Stimulated activated naive CD8-positive, alpha-beta T cell treated with anti-CD3 and anti-CD28 coated beads, Interleukin-15, Interleukin-2, amounts not matched to agents 100 ng/mL and 50 ng/mL, for 24 hours (primary cell): ENCODE data around the gene SNED1.

ENCODE experiments used
- H3K27ac Mint-ChIP-seq: one replicate; pipeline ENCODE4 v1.8.0; 2021; ENCODE audit warnings: mild to moderate bottlenecking, mixed read lengths
- H3K27me3 Mint-ChIP-seq: one replicate; pipeline ENCODE4 v1.8.0; 2021; ENCODE audit warnings: mixed read lengths
- H3K36me3 Mint-ChIP-seq: one replicate; pipeline ENCODE4 v1.8.0; 2021; ENCODE audit warnings: low read depth, mixed read lengths
- H3K4me1 Mint-ChIP-seq: one replicate; pipeline ENCODE4 v1.8.0; 2021; ENCODE audit warnings: low read depth, mixed read lengths
- H3K4me3 Mint-ChIP-seq: one replicate; pipeline ENCODE4 v1.8.0; 2021; ENCODE audit warnings: mild to moderate bottlenecking, mixed read lengths
- H3K9me3 Mint-ChIP-seq: one replicate; pipeline ENCODE4 v1.8.0; 2021; ENCODE audit warnings: mixed read lengths

SNED1 gene

GRCh38 chr2:240957656-240958365 lies 40.6 kb upstream of the SNED1 start:
- Mint-ChIP-seq H3K4me1 (no peaks in the 10 kb centered on the region), H3K27ac (no peak overlapping the region), H3K27me3 (no peaks in the 10 kb centered on the region), H3K9me3 (no peaks in the 10 kb centered on the region), H3K36me3 (no peaks in the 10 kb centered on the region), H3K4me3 (no peak overlapping the region)

GRCh38 chr2:240958366-240959213 lies 39.8 kb upstream of the SNED1 start:
- H3K4me3 Mint-ChIP-seq = no peak overlapping the region
- no peaks in the 10 kb centered on the region for H3K27me3 Mint-ChIP-seq
- no peak overlapping the region for H3K27ac Mint-ChIP-seq
- H3K9me3 Mint-ChIP-seq = no peaks in the 10 kb centered on the region
- H3K4me1 Mint-ChIP-seq = no peaks in the 10 kb centered on the region
- H3K36me3 Mint-ChIP-seq = no peaks in the 10 kb centered on the region

GRCh38 chr2:240959214-240959940 lies 39.0 kb upstream of the SNED1 start:
- Mint-ChIP-seq H3K9me3 (no peaks in the 10 kb centered on the region), H3K4me1 (no peaks in the 10 kb centered on the region), H3K27ac (no peak overlapping the region), H3K4me3 (no peak overlapping the region), H3K27me3 (no peaks in the 10 kb centered on the region), H3K36me3 (no peaks in the 10 kb centered on the region)

- H3K4me1 Mint-ChIP-seq = no peaks in the 10 kb centered on the region
- no peak overlapping the region for H3K4me3 Mint-ChIP-seq
- H3K9me3 Mint-ChIP-seq = no peaks in the 10 kb centered on the region
- H3K27ac Mint-ChIP-seq = no peak overlapping the region
- no peaks in the 10 kb centered on the region for H3K27me3 Mint-ChIP-seq
- no peaks in the 10 kb centered on the region for H3K36me3 Mint-ChIP-seq
These were observed 38.5 kb upstream of the SNED1 start for GRCh38 chr2:240959941-240960308.

GRCh38 chr2:240960309-240960970 lies 38.0 kb upstream of the SNED1 start:
- no peaks in the 10 kb centered on the region for H3K36me3 Mint-ChIP-seq
- no peak overlapping the region for H3K27ac Mint-ChIP-seq
- no peaks in the 10 kb centered on the region for H3K9me3 Mint-ChIP-seq
- H3K4me3 Mint-ChIP-seq = no peak overlapping the region
- no peaks in the 10 kb centered on the region for H3K27me3 Mint-ChIP-seq
- no peaks in the 10 kb centered on the region for H3K4me1 Mint-ChIP-seq

- H3K36me3 Mint-ChIP-seq = no peaks in the 10 kb centered on the region
- H3K4me1 Mint-ChIP-seq = no peaks in the 10 kb centered on the region
- no peaks in the 10 kb centered on the region for H3K27me3 Mint-ChIP-seq
- no peaks in the 10 kb centered on the region for H3K9me3 Mint-ChIP-seq
- H3K4me3 Mint-ChIP-seq = no peak overlapping the region
- no peak overlapping the region for H3K27ac Mint-ChIP-seq
These were observed 37.2 kb upstream of the SNED1 start for GRCh38 chr2:240960971-240961876.

GRCh38 chr2:240961910-240962299 lies 36.5 kb upstream of the SNED1 start:
- Mint-ChIP-seq H3K9me3 (no peaks in the 10 kb centered on the region), H3K4me3 (no peak overlapping the region), H3K27ac (no peak overlapping the region), H3K36me3 (no peaks in the 10 kb centered on the region), H3K4me1 (no peaks in the 10 kb centered on the region), H3K27me3 (no peaks in the 10 kb centered on the region)

GRCh38 chr2:240962300-240963064 lies 35.9 kb upstream of the SNED1 start:
- no peak overlapping the region for H3K4me3 Mint-ChIP-seq
- no peaks in the 10 kb centered on the region for H3K27me3 Mint-ChIP-seq
- no peaks in the 10 kb centered on the region for H3K4me1 Mint-ChIP-seq
- no peaks in the 10 kb centered on the region for H3K36me3 Mint-ChIP-seq
- no peaks in the 10 kb centered on the region for H3K9me3 Mint-ChIP-seq
- H3K27ac Mint-ChIP-seq = no peak overlapping the region

GRCh38 chr2:240963065-240963867 lies 35.2 kb upstream of the SNED1 start:
- no peaks in the 10 kb centered on the region for H3K9me3 Mint-ChIP-seq
- H3K27me3 Mint-ChIP-seq = no peaks in the 10 kb centered on the region
- no peak overlapping the region for H3K27ac Mint-ChIP-seq
- no peaks in the 10 kb centered on the region for H3K36me3 Mint-ChIP-seq
- H3K4me1 Mint-ChIP-seq = no peaks in the 10 kb centered on the region
- H3K4me3 Mint-ChIP-seq = no peak overlapping the region

GRCh38 chr2:240963868-240964703 lies 34.3 kb upstream of the SNED1 start:
- Mint-ChIP-seq H3K27ac (no peak overlapping the region), H3K9me3 (no peaks in the 10 kb centered on the region), H3K27me3 (no peaks in the 10 kb centered on the region), H3K4me1 (no peaks in the 10 kb centered on the region), H3K36me3 (no peaks in the 10 kb centered on the region), H3K4me3 (no peak overlapping the region)

GRCh38 chr2:240964704-240965295 lies 33.6 kb upstream of the SNED1 start:
- H3K9me3 Mint-ChIP-seq = no peaks in the 10 kb centered on the region
- H3K4me3 Mint-ChIP-seq = no peak overlapping the region
- no peaks in the 10 kb centered on the region for H3K27me3 Mint-ChIP-seq
- no peaks in the 10 kb centered on the region for H3K36me3 Mint-ChIP-seq
- no peaks in the 10 kb centered on the region for H3K4me1 Mint-ChIP-seq
- H3K27ac Mint-ChIP-seq = no peak overlapping the region

- Mint-ChIP-seq H3K27ac (no peak overlapping the region), H3K4me1 (no peaks in the 10 kb centered on the region), H3K36me3 (no peaks in the 10 kb centered on the region), H3K9me3 (no peaks in the 10 kb centered on the region), H3K4me3 (no peak overlapping the region), H3K27me3 (no peaks in the 10 kb centered on the region)
These were observed 33.0 kb upstream of the SNED1 start for GRCh38 chr2:240965296-240965904.
